Astrocyte (in vitro differentiated cells and primary cell): ENCODE data around the gene RENBP. TPM values are rescaled to one million over a fixed set of nuclear protein-coding genes. Genes with fewer than 3 reads are reported as not detected.

ENCODE experiments used
- DNase-seq: peaks from one replicate; pipeline ENCODE4 v3.0.0-alpha.2; 2010; ENCODE audit warnings: low read depth
- FAIRE-seq: peaks from 2 replicates; lab custom pipeline; 2011; peaks lifted over from hg19 to GRCh38; lab: Jason Lieb, UNC
- H2AFZ ChIP-seq: 2 replicates; pipeline ENCODE4 v1.6.0; 2012; ENCODE audit warnings: low read depth, low read length, inconsistent platforms
- H3K27ac ChIP-seq: 2 replicates; pipeline ENCODE4 v1.5.1; 2011; ENCODE audit warnings: low read depth, low read length, inconsistent platforms
- H3K27me3 ChIP-seq: 2 replicates; pipeline ENCODE4 v1.6.0; 2011; ENCODE audit warnings: low read length, inconsistent platforms; ENCODE audit not compliant: insufficient read depth
- H3K36me3 ChIP-seq: 2 replicates; pipeline ENCODE4 v1.5.1; 2011; ENCODE audit warnings: low read length, inconsistent platforms; ENCODE audit not compliant: insufficient read depth
- H3K4me1 ChIP-seq: 2 replicates; pipeline ENCODE4 v1.5.1; 2011; ENCODE audit warnings: low read length, inconsistent platforms; ENCODE audit not compliant: insufficient read depth
- H3K4me2 ChIP-seq: 2 replicates; pipeline ENCODE4 v1.6.0; 2012; ENCODE audit warnings: low read length, inconsistent platforms
- H3K4me3 ChIP-seq: 2 replicates; pipeline ENCODE4 v1.5.1; 2011; ENCODE audit warnings: low read depth, mild to moderate bottlenecking, low read length, inconsistent platforms; ENCODE audit not compliant: insufficient read depth
- H3K79me2 ChIP-seq: 2 replicates; pipeline ENCODE4 v1.6.0; 2012; ENCODE audit warnings: mild to moderate bottlenecking, low read length, inconsistent platforms; ENCODE audit not compliant: insufficient read depth
- H3K9ac ChIP-seq: 2 replicates; pipeline ENCODE4 v1.6.0; 2012; ENCODE audit warnings: mild to moderate bottlenecking, low read length, inconsistent platforms
- H3K9me3 ChIP-seq: 2 replicates; pipeline ENCODE4 v1.5.1; 2012; ENCODE audit warnings: low read depth, mild to moderate bottlenecking, low read length, inconsistent platforms; ENCODE audit not compliant: insufficient read depth
- H4K20me1 ChIP-seq: 2 replicates; pipeline ENCODE4 v1.6.0; 2012; ENCODE audit warnings: low read length, inconsistent platforms; ENCODE audit not compliant: insufficient read depth
- H3K27ac Mint-ChIP-seq: one replicate; pipeline ENCODE4 v1.8.0; 2021; ENCODE audit warnings: mild to moderate bottlenecking, mixed read lengths; ENCODE audit not compliant: unreplicated experiment
- H3K27me3 Mint-ChIP-seq: one replicate; pipeline ENCODE4 v1.8.0; 2021; ENCODE audit warnings: low read depth, mixed read lengths; ENCODE audit not compliant: unreplicated experiment
- H3K36me3 Mint-ChIP-seq: one replicate; pipeline ENCODE4 v1.8.0; 2021; ENCODE audit warnings: low read depth, mixed read lengths; ENCODE audit not compliant: unreplicated experiment
- H3K4me1 Mint-ChIP-seq: one replicate; pipeline ENCODE4 v1.8.0; 2021; ENCODE audit warnings: low read depth, mixed read lengths; ENCODE audit not compliant: unreplicated experiment
- H3K4me3 Mint-ChIP-seq: one replicate; pipeline ENCODE4 v1.8.0; 2021; ENCODE audit warnings: mild to moderate bottlenecking, moderate library complexity, mixed read lengths; ENCODE audit not compliant: unreplicated experiment
- H3K9me3 Mint-ChIP-seq: one replicate; pipeline ENCODE4 v1.8.0; 2021; ENCODE audit warnings: mild to moderate bottlenecking, mixed read lengths; ENCODE audit not compliant: unreplicated experiment
- CTCF ChIP-seq: IDR thresholded peaks from 2 replicates; pipeline ENCODE4 v1.5.1; 2011; ENCODE audit warnings: low read depth, mild to moderate bottlenecking, inconsistent platforms, low read length, moderate library complexity; ENCODE audit not compliant: insufficient read depth
- EZH2 ChIP-seq: IDR thresholded peaks from 2 replicates; pipeline ENCODE4 v1.6.1; 2012; ENCODE audit warnings: mild to moderate bottlenecking, low read length, inconsistent platforms; ENCODE audit not compliant: insufficient read depth
- total RNA-seq: library from RNA; stranded (reverse); gene quantifications from 2 replicates; pipeline ENCODE4 v1.2.1, GENCODE V29; 2021

Gene RENBP
- total RNA-seq, 1 donor from 2014 or later = 2.2 TPM

- H3K4me2 ChIP-seq = no peak overlapping the region
- Mint-ChIP-seq H3K36me3 (peaks cover 2% of the 10 kb centered on the region), H3K4me3 (no peak overlapping the region), H3K4me1 (no peaks in the 10 kb centered on the region), H3K27ac (no peak overlapping the region), H3K9me3 (no peaks in the 10 kb centered on the region), H3K27me3 (peaks cover 8% of the 10 kb centered on the region)
- no peak overlapping the region for H3K27ac ChIP-seq
- no peaks in the 10 kb centered on the region for H3K9me3 ChIP-seq
- no peak overlapping the region for H2AFZ ChIP-seq
- TF ChIP-seq EZH2 (no peak), CTCF (no peak)
- no peak overlapping the region for H3K9ac ChIP-seq
- no peaks in the 10 kb centered on the region for H3K36me3 ChIP-seq
- no peaks in the 10 kb centered on the region for H3K27me3 ChIP-seq
- FAIRE-seq (no peak), DNase-seq (no peak)
- H3K4me3 ChIP-seq = no peak overlapping the region
- no peaks in the 10 kb centered on the region for H3K4me1 ChIP-seq
- no peaks in the 10 kb centered on the region for H3K79me2 ChIP-seq
- H4K20me1 ChIP-seq = no peaks in the 10 kb centered on the region
Measured at GRCh38 chrX:153919281-153919680, 25.2 kb downstream of the RENBP start.

GRCh38 chrX:153917869-153918268 is 26.6 kb downstream of the RENBP start:
- H3K27ac ChIP-seq = no peak overlapping the region
- H2AFZ ChIP-seq = no peak overlapping the region
- no peaks in the 10 kb centered on the region for H3K79me2 ChIP-seq
- no peak overlapping the region for H3K9ac ChIP-seq
- Mint-ChIP-seq H3K4me3 (no peak overlapping the region), H3K36me3 (peaks cover 2% of the 10 kb centered on the region), H3K4me1 (no peaks in the 10 kb centered on the region), H3K27ac (no peak overlapping the region), H3K9me3 (no peaks in the 10 kb centered on the region), H3K27me3 (peaks cover 8% of the 10 kb centered on the region)
- no peaks in the 10 kb centered on the region for H3K9me3 ChIP-seq
- DNase-seq (no peak), FAIRE-seq (no peak)
- H3K4me2 ChIP-seq = no peak overlapping the region
- no peaks in the 10 kb centered on the region for H3K27me3 ChIP-seq
- no peaks in the 10 kb centered on the region for H4K20me1 ChIP-seq
- H3K4me3 ChIP-seq = no peak overlapping the region
- no peaks in the 10 kb centered on the region for H3K36me3 ChIP-seq
- TF ChIP-seq EZH2 (no peak), CTCF (no peak)
- no peaks in the 10 kb centered on the region for H3K4me1 ChIP-seq

GRCh38 chrX:153913701-153914100 is 30.7 kb downstream of the RENBP start:
- Histone ChIP-seq H3K27ac (no peak overlapping the region), H3K4me1 (no peaks in the 10 kb centered on the region), H4K20me1 (no peaks in the 10 kb centered on the region), H3K9me3 (no peaks in the 10 kb centered on the region), H3K27me3 (no peaks in the 10 kb centered on the region), H3K4me3 (no peak overlapping the region), H3K36me3 (no peaks in the 10 kb centered on the region), H3K79me2 (no peaks in the 10 kb centered on the region), H3K4me2 (no peak overlapping the region), H2AFZ (no peak overlapping the region), H3K9ac (no peak overlapping the region)
- DNase-seq = no peak
- no peaks in the 10 kb centered on the region for H3K4me1 Mint-ChIP-seq
- H3K9me3 Mint-ChIP-seq = no peaks in the 10 kb centered on the region
- TF ChIP-seq CTCF = no peak
- no peak for TF ChIP-seq EZH2
- peaks cover 6% of the 10 kb centered on the region for H3K27me3 Mint-ChIP-seq
- peaks cover 2% of the 10 kb centered on the region for H3K36me3 Mint-ChIP-seq
- H3K4me3 Mint-ChIP-seq = no peak overlapping the region
- H3K27ac Mint-ChIP-seq = no peak overlapping the region
- no peak for FAIRE-seq
